OCI-LY7 (cell line): ENCODE measurements around the gene LRP5. TPM values are rescaled to one million over a fixed set of nuclear protein-coding genes. Genes with fewer than 3 reads are reported as not detected.
"Not testable (repeated sequence)": the region's sequence is repeated elsewhere in the genome, so short reads cannot be mapped to it uniquely, and the experiment has no call there.

Experiments
- BruUV-seq: library from RNA; stranded (reverse); fragments of 400-500 nt; replicated peaks from 2 replicates; lab custom pipeline; 2021; lab: Mats Ljungman, UMichigan
- CTCF ChIA-PET: fragments of 300-600 bp; sonication (Branson Sonifier 250); formaldehyde crosslinking; loops from one replicate; lab custom pipeline; 2022; ENCODE audit warnings: antibody characterized with exemption; ENCODE audit not compliant: unreplicated experiment; lab: Charles Lee
- POLR2A ChIA-PET: fragments of 300-600 bp; sonication (Branson Sonifier 250); formaldehyde crosslinking; loops from one replicate; lab custom pipeline; 2022; ENCODE audit warnings: antibody characterized with exemption; lab: Charles Lee
- DNase-seq: peaks from one replicate; pipeline ENCODE4 v3.0.0-alpha.2; 2015; ENCODE audit warnings: low spot score
- H2AFZ ChIP-seq: fragments of 200-600 bp; sonication (generic), shearing (Covaris generic); 2 replicates; pipeline ENCODE4 v1.6.1; 2014; ENCODE audit warnings: mild to moderate bottlenecking, antibody characterized with exemption, low read length, moderate library complexity
- H3K27ac ChIP-seq: fragments of 200-600 bp; sonication (generic); 2 replicates; pipeline ENCODE4 v1.5.1; 2014; ENCODE audit warnings: mixed run types, low read depth, mild to moderate bottlenecking, moderate library complexity, low read length, inconsistent platforms; ENCODE audit not compliant: poor library complexity, severe bottlenecking
- H3K36me3 ChIP-seq: fragments of 200-600 bp; sonication (generic); 2 replicates; pipeline ENCODE4 v1.6.1; 2014; ENCODE audit warnings: mild to moderate bottlenecking, antibody characterized with exemption, low read length, moderate library complexity, mixed read lengths; ENCODE audit not compliant: insufficient read depth
- H3K4me1 ChIP-seq: fragments of 200-600 bp; sonication (generic); 2 replicates; pipeline ENCODE4 v1.5.1; 2014; ENCODE audit warnings: mild to moderate bottlenecking, low read length; ENCODE audit not compliant: insufficient read depth, poor library complexity, severe bottlenecking
- H3K4me2 ChIP-seq: fragments of 200-600 bp; sonication (generic); 2 replicates; pipeline ENCODE4 v1.6.1; 2014; ENCODE audit warnings: mild to moderate bottlenecking, low read length
- H3K4me3 ChIP-seq: fragments of 200-600 bp; sonication (generic); 2 replicates; pipeline ENCODE4 v1.5.1; 2014; ENCODE audit warnings: mild to moderate bottlenecking, low read depth, low read length; ENCODE audit not compliant: poor library complexity, severe bottlenecking
- H3K79me2 ChIP-seq: fragments of 200-600 bp; sonication (generic); 2 replicates; pipeline ENCODE4 v1.6.1; 2016; ENCODE audit warnings: low read depth, mild to moderate bottlenecking, low read length, moderate library complexity, mixed read lengths; ENCODE audit not compliant: insufficient read depth
- H3K9me2 ChIP-seq: fragments of 200-600 bp; sonication (generic); 2 replicates; pipeline ENCODE4 v1.6.1; 2016; ENCODE audit warnings: mild to moderate bottlenecking, low read length, mixed read lengths; ENCODE audit not compliant: insufficient read depth
- H3K9me3 ChIP-seq: fragments of 200-600 bp; sonication (generic); 2 replicates; pipeline ENCODE4 v1.6.1; 2014; ENCODE audit warnings: mild to moderate bottlenecking, mixed run types, low read length, mixed read lengths
- H4K20me1 ChIP-seq: fragments of 200-600 bp; sonication (generic); 2 replicates; pipeline ENCODE4 v1.6.1; 2014; ENCODE audit warnings: mild to moderate bottlenecking, antibody characterized with exemption, low read length, moderate library complexity, mixed read lengths; ENCODE audit not compliant: insufficient read depth
- CTCF ChIP-seq: fragments of 200-600 bp; sonication (generic); conservative IDR thresholded peaks from 2 replicates; pipeline ENCODE4 v1.5.1; 2014; ENCODE audit warnings: mild to moderate bottlenecking, antibody characterized with exemption, low read length, moderate library complexity, mixed read lengths
- EZH2phosphoT487 ChIP-seq: fragments of 200-600 bp; sonication (generic); IDR thresholded peaks from 2 replicates; pipeline ENCODE4 v1.6.1; 2018; ENCODE audit warnings: low read depth, borderline replicate concordance, mild to moderate bottlenecking, mixed run types, antibody characterized with exemption, low read length, moderate library complexity, mixed read lengths
- intact Hi-C: fragments of 100-400 bp; cut with micrococcal nuclease; formaldehyde crosslinking; loops from one replicate; pipeline ENCODE4 v1.10.0; 2022; ENCODE audit not compliant: unreplicated experiment
- total RNA-seq, 2 experiments: library from RNA; depleted of rRNA in 1 of 2; stranded (reverse); fragments of >200 nt in 1 of 2; shearing (Covaris generic) in 1 of 2; gene quantifications; 2 replicates each; pipeline ENCODE4 v1.2.3, GENCODE V29; 2014 to 2022

The LRP5 gene
- total RNA-seq, 2 experiments from 2014 or later = 0.60 TPM; not detected in 1

GRCh38 chr11:68279676-68280075, 32.7 kb upstream of the LRP5 start:
- ChIA-PET CTCF (no interaction called here), POLR2A (no interaction called here)
- Histone ChIP-seq H3K36me3 (peaks cover 10% of the 10 kb centered on the region), H2AFZ (no peak overlapping the region), H3K9me3 (peaks cover 24% of the 10 kb centered on the region; the same call in 1 of the 2 replicates), H3K27ac (no peak overlapping the region), H3K4me1 (peaks cover 15% of the 10 kb centered on the region), H3K4me2 (no peak overlapping the region), H3K9me2 (no peaks in the 10 kb centered on the region), H3K79me2 (no peaks in the 10 kb centered on the region), H4K20me1 (no peaks in the 10 kb centered on the region), H3K4me3 (no peak overlapping the region)
- intact Hi-C loops = loop anchor here (10.0 kb wide), 1 partner anchor 275 kb away; the partner anchor contains the start of gene UNC93B1
- no peak for DNase-seq
- BruUV-seq = no TSS peak
- TF ChIP-seq CTCF (no peak), EZH2phosphoT487 (no peak)

GRCh38 chr11:68282141-68282860, 30.1 kb upstream of the LRP5 start:
- Histone ChIP-seq H3K9me3 (peaks cover 18% of the 10 kb centered on the region), H3K4me2 (peak overlapping the region; percentile 39), H3K9me2 (no peaks in the 10 kb centered on the region), H4K20me1 (no peaks in the 10 kb centered on the region), H3K27ac (peak overlapping the region; percentile 3), H3K36me3 (no peaks in the 10 kb centered on the region; the same call in 1 of the 2 replicates), H2AFZ (peak overlapping the region; percentile 89), H3K79me2 (no peaks in the 10 kb centered on the region), H3K4me3 (no peak overlapping the region), H3K4me1 (peaks cover 13% of the 10 kb centered on the region)
- no TSS peak for BruUV-seq
- ChIA-PET POLR2A (interaction anchor here (0.6 to 1.0 kb wide), 2 partner anchors 15 to 99 kb away, joined by 4 to 8 read pairs; no protein-coding TSS in a partner anchor), CTCF (no interaction called here)
- DNase-seq = no peak
- TF ChIP-seq EZH2phosphoT487 = no peak
- no peak for TF ChIP-seq CTCF
- intact Hi-C loops = no loop called here

DNA sequence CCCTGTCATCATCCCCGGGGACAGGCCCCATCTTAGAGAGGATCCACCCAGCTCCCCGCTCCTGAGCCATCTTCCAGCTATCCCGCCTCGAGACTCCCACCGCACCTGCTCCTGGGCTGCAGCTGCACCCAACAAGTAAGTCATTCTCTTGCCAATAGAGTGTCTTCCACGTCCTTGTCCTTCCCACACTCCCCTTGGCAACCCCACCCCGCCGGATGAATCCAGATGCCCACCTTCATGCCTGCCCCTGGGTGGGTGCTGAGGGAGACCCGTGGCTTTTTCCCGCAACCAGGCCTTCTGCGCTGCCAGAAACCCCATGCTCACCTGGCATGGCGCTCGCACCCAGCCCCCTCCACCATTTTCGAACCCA, 29.5 kb upstream of the LRP5 start:
- H3K4me2 ChIP-seq = no peak overlapping the region
- peak overlapping the region; percentile 89; the same call in 1 of the 2 replicates for H2AFZ ChIP-seq
- no peaks in the 10 kb centered on the region for H3K9me2 ChIP-seq
- peaks cover 13% of the 10 kb centered on the region for H3K9me3 ChIP-seq
- no peaks in the 10 kb centered on the region for H3K36me3 ChIP-seq
- no peak overlapping the region for H3K27ac ChIP-seq
- no TSS peak for BruUV-seq
- H3K4me1 ChIP-seq = peaks cover 13% of the 10 kb centered on the region
- TF ChIP-seq CTCF (no peak), EZH2phosphoT487 (no peak)
- intact Hi-C loops = no loop called here
- H4K20me1 ChIP-seq = no peaks in the 10 kb centered on the region
- CTCF ChIA-PET = no interaction called here
- DNase-seq = no peak
- POLR2A ChIA-PET = interaction anchor here (0.6 to 1.0 kb wide), 2 partner anchors 16 to 98 kb away, joined by 4 to 8 read pairs; no protein-coding TSS in a partner anchor
- no peaks in the 10 kb centered on the region for H3K79me2 ChIP-seq
- H3K4me3 ChIP-seq = no peak overlapping the region

GRCh38 chr11:68284588-68284987, 27.8 kb upstream of the LRP5 start:
- H3K9me2 ChIP-seq, H3K4me3 ChIP-seq, H3K36me3 ChIP-seq, BruUV-seq, H3K79me2 ChIP-seq, H2AFZ ChIP-seq, CTCF ChIA-PET, DNase-seq, H3K27ac ChIP-seq, H4K20me1 ChIP-seq, H3K4me2 ChIP-seq, intact Hi-C loops: not testable (repeated sequence)
- H3K4me1 ChIP-seq = peaks cover 13% of the 10 kb centered on the region
- POLR2A ChIA-PET = interaction anchor here (1.1 to 1.3 kb wide), 3 partner anchors 11 to 18 kb away, joined by 3 to 7 read pairs (median 4); no protein-coding TSS in a partner anchor
- H3K9me3 ChIP-seq = peaks cover 17% of the 10 kb centered on the region
